Measurements from ENCODE around the gene MAPK9. TPM values are rescaled to one million over a fixed set of nuclear protein-coding genes. Genes with fewer than 3 reads are reported as not detected.

MAPK9 gene
- total RNA-seq, 2 experiments from 2014 or later: 21.2 to 21.7 TPM

- no peak for ATAC-seq (ENCODE audit: poor library complexity)
- no peak overlapping the region for H3K4me3 Mint-ChIP-seq
- CTCF ChIA-PET: no interaction called here
- no peak overlapping the region for H3K27ac Mint-ChIP-seq
- POLR2A ChIA-PET: no interaction called here
- H3K36me3 Mint-ChIP-seq (ENCODE audit: low read depth): no peaks in the 10 kb centered on the region
- Histone ChIP-seq H3K9me3 (ENCODE audit: control insufficient read depth in 1 of 2, insufficient read depth in 1 of 2, low read length in 2 of 2) (no peaks in the 10 kb centered on the region), H3K4me3 (ENCODE audit: low read length) (no peak overlapping the region), H3K27ac (ENCODE audit: low read depth in 1 of 2, low read length in 2 of 2) (no peak overlapping the region), H3K4me1 (ENCODE audit: insufficient read depth, low read length) (no peaks in the 10 kb centered on the region), H3K27me3 (ENCODE audit: control insufficient read depth in 1 of 2, insufficient read depth in 2 of 2, low read length in 2 of 2) (no peaks in the 10 kb centered on the region), H3K36me3 (ENCODE audit: insufficient read depth, low read length) (no peaks in the 10 kb centered on the region)
- no peaks in the 10 kb centered on the region for H3K4me1 Mint-ChIP-seq (ENCODE audit: low read depth)
- DNase-seq: no peak
- peaks cover 2% of the 10 kb centered on the region for H3K27me3 Mint-ChIP-seq
- no peaks in the 10 kb centered on the region for H3K9me3 Mint-ChIP-seq
- intact Hi-C loops (cut with DNase I, micrococcal nuclease): loop anchor here (10.0 kb wide), 1 partner anchor 118 kb away; the partner anchor contains the start of gene RASGEF1C (in 2 of the 2)
- TF ChIP-seq CTCF (IDR thresholded peaks at IDR 0.05): no peak
These were observed 31.3 kb upstream of the MAPK9 start for GRCh38 chr5:180323160-180323559.

DNA sequence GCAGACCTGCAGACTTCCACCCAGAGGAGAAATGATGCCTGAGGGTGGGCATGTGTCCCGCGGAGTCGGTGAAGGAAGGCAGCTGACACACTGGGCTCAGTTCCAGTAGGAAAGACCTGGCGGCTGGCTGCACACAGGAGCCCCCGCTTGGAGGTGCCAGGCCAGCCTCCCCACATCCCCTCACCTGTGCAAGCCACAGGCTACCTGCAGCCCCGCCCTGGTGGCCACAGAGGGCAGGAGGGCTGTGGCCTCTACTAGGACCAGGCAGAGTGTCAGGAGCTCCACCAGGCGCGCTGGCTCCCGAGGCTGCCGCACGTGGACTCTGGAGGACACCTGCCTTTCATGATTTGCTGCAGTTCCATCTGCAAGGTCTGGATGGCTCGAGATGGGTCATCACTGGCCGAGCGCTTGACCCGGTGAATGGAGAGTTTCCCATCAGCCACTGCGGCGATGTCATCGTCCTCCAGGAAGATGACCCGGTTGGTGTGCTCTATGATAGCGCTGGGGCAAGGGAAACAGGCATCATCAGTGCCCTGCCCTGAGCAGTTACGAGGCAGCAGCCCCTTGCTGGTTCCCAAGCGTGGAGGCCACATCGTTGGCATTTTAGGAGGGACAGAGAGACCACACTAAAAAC, 26.7 kb upstream of the MAPK9 start:
- Mint-ChIP-seq H3K27me3 (peaks cover 4% of the 10 kb centered on the region), H3K9me3 (no peaks in the 10 kb centered on the region), H3K36me3 (ENCODE audit: low read depth) (no peaks in the 10 kb centered on the region), H3K4me1 (ENCODE audit: low read depth) (peaks cover 6% of the 10 kb centered on the region), H3K27ac (no peak overlapping the region), H3K4me3 (no peak overlapping the region)
- Histone ChIP-seq H3K27ac (ENCODE audit: low read depth in 1 of 2, low read length in 2 of 2) (no peak overlapping the region), H3K9me3 (ENCODE audit: control insufficient read depth in 1 of 2, insufficient read depth in 1 of 2, low read length in 2 of 2) (no peaks in the 10 kb centered on the region), H3K36me3 (ENCODE audit: insufficient read depth, low read length) (no peaks in the 10 kb centered on the region), H3K4me3 (ENCODE audit: low read length) (no peak overlapping the region), H3K4me1 (ENCODE audit: insufficient read depth, low read length) (no peaks in the 10 kb centered on the region), H3K27me3 (ENCODE audit: control insufficient read depth in 1 of 2, insufficient read depth in 2 of 2, low read length in 2 of 2) (no peaks in the 10 kb centered on the region)
- no peak for ATAC-seq (ENCODE audit: poor library complexity)
- DNase-seq: no peak
- intact Hi-C loops (cut with DNase I, micrococcal nuclease): loop anchor here in 1 of 2 experiments (5.0 kb wide), 1 partner anchor 191 kb away; no protein-coding TSS in a partner anchor
- CTCF ChIA-PET: interaction anchor here (1.7 to 2.4 kb wide), 2 partner anchors 10 to 25 kb away, joined by 4 to 9 read pairs; no protein-coding TSS in a partner anchor
- TF ChIP-seq CTCF (IDR thresholded peaks at IDR 0.05): no peak
- POLR2A ChIA-PET: no interaction called here

- Histone ChIP-seq H3K4me3 (ENCODE audit: low read length) (no peak overlapping the region), H3K27me3 (ENCODE audit: control insufficient read depth in 1 of 2, insufficient read depth in 2 of 2, low read length in 2 of 2) (no peaks in the 10 kb centered on the region), H3K27ac (ENCODE audit: low read depth in 1 of 2, low read length in 2 of 2) (no peak overlapping the region), H3K4me1 (ENCODE audit: insufficient read depth, low read length) (no peaks in the 10 kb centered on the region), H3K9me3 (ENCODE audit: control insufficient read depth in 1 of 2, insufficient read depth in 1 of 2, low read length in 2 of 2) (no peaks in the 10 kb centered on the region), H3K36me3 (ENCODE audit: insufficient read depth, low read length) (no peaks in the 10 kb centered on the region)
- Mint-ChIP-seq H3K27ac (no peak overlapping the region), H3K9me3 (no peaks in the 10 kb centered on the region), H3K4me1 (ENCODE audit: low read depth) (peaks cover 6% of the 10 kb centered on the region), H3K36me3 (ENCODE audit: low read depth) (no peaks in the 10 kb centered on the region), H3K4me3 (no peak overlapping the region), H3K27me3 (peaks cover 4% of the 10 kb centered on the region)
- CTCF ChIA-PET: interaction anchor here (1.3 to 3.6 kb wide), 6 partner anchors 8 to 107 kb away, joined by 3 to 93 read pairs (median 4); partner anchors contain the start of genes MAPK9 and RASGEF1C
- intact Hi-C loops (cut with DNase I, micrococcal nuclease): loop anchor here in 1 of 2 experiments (5.0 kb wide), 1 partner anchor 189 kb away; no protein-coding TSS in a partner anchor
- no peak for TF ChIP-seq CTCF (IDR thresholded peaks at IDR 0.05)
- no peak for ATAC-seq (ENCODE audit: poor library complexity)
- POLR2A ChIA-PET: interaction anchor here (3.2 kb wide), 1 partner anchor 23 kb away, joined by 29 read pairs; the partner anchor contains the start of gene MAPK9
- no peak for DNase-seq
These were observed 24.7 kb upstream of the MAPK9 start for GRCh38 chr5:180316586-180316985.

All from CD4-positive, alpha-beta T cell (primary cell).